ENCODE results near the gene GPR142. TPM values are rescaled to one million over a fixed set of nuclear protein-coding genes. Genes with fewer than 3 reads are reported as not detected.

GPR142 gene
- total RNA-seq, 2 donors from 2014 or later, result 0.15 TPM; not detected in 1

DNA sequence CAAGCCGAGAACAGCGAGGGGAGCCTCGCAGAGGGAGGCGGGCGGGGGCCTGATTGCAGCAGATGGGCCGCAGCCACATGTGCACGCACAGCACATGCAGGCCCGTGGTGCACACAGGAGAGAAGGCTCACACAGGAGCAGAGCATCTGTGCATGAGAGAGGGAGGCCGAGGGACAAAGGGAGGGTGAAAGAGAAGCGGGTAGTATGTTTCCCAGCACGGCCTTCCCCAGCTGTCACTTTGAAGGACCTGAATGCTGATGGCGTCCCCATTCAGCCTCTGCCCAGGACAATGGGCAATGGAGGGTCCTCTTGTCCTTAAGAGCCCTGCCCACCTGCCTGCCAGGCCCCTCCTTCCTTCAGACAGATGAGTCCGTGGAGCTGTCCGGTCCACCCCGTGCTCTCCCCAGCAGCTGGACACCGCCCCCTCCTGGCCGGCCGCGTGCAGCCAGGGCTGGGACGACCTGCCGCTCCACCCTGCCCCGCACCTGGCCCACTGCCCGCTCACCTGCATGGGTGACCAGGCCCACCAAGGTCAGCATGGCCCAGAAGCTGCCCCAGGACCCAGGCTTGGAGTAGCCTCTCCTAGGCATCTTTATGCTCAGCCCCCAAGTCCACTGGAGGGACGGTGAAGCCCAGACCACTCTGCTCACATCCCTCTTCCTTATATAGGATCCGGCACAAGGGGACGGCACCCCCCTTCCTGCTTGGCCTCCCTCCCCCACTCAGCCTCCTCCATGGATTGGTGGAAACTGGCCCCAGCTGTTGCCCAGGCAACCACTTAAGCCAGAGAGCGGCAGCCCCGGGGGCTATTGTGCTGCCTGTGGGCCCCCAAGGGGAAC is 5.9 kb upstream of the GPR142 start, which contains the start of gene BTBD17:
Gene BTBD17, minus strand, starts transcription at position 639 of the 839 bp plus-strand sequence. Its CDS starts 49 bp downstream, at position 590.
- intact Hi-C loops (cut with DNase I), result loop anchor here (2.0 to 5.0 kb wide), 3 partner anchors 59 to 151 kb away; partner anchors contain the start of gene TTYH2 (in 1 of the 2)
- DNase-seq (peak; percentile 66), ATAC-seq (peak; percentile 78 to 88)

DNA sequence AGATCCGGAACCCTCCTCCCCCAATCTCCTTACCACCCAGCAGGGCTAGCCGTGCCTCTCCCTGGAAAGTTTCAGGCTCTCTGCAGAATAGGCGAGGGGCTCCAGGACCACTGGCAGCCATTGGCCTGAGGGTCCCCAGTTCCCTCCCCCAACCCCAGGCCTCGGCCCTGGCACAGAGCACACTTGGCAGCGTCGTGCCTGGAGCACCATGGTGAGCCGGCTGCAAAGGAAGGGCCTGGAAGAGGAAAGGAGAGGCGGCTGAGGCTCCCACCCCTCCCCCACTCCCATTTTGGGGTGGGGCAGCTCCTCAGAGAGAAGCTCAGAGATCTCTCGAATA is 5.3 kb upstream of the GPR142 start:
- DNase-seq (no peak), ATAC-seq (no peak)
- intact Hi-C loops (cut with DNase I), result loop anchor here in 1 of 2 donors (5.0 kb wide), 2 partner anchors 60 to 150 kb away; partner anchors contain the start of gene TTYH2

DNA sequence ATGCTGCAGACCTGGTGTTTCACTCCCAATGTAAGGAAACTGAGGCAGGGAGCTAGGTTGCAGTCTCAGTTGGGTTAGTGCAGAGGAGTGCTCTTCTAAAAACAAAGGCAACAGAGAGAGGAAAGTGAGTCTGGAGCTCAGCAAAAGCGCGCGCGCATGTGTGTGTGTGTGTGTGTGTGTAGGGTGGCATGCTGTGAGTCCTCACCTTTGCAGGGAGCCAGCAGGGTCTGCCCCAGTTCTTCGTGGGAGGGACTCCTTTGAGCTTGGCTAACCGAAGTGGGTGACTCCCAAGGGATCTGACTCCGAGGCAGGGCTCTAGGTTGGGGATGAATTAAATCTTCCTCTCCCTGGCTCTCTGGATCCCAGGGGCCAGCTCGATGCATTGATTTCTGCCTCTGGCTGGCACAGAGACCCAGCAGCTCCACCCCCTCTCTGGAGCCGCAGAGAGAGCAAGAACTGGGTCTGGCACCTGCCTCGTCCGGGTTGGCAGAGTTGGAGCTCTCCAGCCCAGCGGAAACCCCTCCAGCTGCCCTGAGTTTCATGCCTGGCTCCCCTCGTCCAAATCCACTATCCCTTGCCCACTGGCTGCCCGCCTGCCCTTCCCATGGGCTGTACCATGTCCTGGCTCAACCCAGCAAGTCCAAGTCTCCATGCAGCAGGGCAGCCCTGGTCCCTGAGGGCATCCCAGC is 4.4 kb upstream of the GPR142 start:
- intact Hi-C loops (cut with DNase I), result loop anchor here in 1 of 2 donors (5.0 kb wide), 2 partner anchors 61 to 151 kb away; partner anchors contain the start of gene TTYH2
- ATAC-seq (peak in 1 of 2 donors; percentile 56), DNase-seq (no peak)

DNA sequence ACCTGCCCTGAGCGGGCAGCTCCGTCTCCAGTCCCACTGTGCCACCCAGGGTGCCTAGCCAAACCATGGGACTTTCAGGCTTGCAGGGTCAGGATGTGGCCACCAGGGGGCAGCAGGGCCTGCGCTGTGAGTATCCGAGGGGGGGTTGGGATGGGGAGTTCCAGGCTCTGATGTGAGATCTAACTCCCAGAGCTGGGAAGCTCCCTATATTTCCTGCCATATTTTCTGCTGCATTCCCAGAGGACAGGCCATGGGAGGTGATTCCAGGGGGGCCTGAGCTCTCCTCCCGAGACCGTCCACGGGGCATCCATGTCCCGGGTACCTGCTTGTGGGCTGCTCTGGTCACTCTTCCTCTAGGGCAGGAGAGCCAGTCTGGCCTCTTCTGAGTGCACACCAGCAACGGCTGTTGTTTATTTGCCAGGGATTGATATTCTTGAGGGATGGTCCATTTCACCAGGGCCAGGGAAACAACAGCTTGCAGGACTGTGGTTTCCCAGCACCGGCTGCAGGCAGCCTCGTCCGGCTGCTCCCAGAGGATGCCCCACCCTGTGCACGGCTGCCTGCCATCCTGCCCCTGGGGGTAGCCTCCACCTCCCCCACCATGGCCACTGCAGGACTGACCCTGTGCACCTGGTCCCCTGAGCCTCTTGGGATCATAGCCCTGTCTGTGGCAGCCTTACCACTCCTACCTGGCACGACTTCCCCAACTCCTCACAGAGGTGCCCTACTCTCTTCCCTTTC is 1.2 kb downstream of the GPR142 start:
- peak; percentile 61 to 78 for ATAC-seq
- peak; percentile 78 for DNase-seq
- intact Hi-C loops (cut with DNase I), result no loop called here

DNA sequence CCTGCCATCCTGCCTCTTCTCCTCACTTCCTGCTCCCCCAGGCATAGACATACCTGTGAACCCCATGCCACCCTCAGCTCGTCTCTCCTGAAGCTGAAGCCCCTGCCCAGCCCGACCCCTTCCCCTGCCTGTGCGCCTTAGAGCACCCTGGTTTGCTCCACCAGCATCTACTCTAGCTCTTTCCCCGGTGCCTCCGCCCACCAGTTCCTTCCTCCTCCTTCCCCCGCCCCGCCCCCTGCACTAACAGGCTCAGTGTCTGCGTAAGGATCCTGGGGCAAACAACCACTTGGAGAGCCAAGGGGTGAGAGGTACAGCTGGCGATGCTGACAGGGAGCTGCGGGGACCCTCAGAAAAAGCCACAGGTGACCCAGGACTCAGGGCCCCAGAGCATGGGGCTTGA is 1.9 kb downstream of the GPR142 start:
- intact Hi-C loops (cut with DNase I), result no loop called here
- peak in 1 of 2 donors; percentile 35 for ATAC-seq
- peak; percentile 62 for DNase-seq

DNA sequence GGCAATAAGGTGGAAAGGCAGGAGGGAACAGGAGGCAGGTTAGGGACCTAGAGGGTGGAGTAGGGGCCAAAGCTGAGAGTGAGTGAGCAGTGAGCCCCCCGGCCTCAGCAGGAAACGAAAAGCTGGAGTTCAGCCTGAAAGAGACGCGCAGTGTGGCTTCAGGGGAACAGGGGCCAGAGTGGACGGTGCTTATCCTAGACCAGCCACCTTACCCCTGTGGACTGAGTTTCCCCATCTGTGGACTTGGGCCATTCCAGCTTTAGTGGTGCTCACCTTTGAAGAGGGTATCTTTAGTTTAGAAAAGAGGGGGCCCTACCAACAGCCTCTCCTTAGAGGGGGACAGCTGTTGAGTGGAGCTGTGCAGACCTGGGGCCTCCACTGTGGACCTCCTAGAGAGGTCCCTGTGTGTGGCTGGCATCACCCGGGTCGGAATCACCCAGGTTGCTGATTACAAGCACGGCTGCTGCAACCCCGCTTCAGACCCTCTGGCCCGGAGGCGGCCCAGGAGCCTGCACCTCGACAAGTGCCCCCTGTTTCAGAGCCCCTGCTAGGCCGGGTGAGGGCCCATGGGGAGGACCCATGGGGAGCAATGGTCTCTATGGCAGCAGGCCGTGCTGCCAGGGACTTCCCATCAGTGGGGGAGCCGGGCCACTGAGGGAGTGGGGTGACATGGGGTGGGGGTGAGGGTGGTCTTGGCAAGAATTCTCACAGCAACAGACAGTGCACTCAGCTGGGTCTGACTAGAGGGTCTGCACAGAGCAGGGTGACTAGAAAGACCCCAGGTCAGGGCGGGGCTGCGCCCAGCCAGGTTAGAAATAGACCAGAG is 2.6 kb downstream of the GPR142 start:
- DNase-seq (no peak), ATAC-seq (no peak)
- intact Hi-C loops (cut with DNase I), result no loop called here

DNA sequence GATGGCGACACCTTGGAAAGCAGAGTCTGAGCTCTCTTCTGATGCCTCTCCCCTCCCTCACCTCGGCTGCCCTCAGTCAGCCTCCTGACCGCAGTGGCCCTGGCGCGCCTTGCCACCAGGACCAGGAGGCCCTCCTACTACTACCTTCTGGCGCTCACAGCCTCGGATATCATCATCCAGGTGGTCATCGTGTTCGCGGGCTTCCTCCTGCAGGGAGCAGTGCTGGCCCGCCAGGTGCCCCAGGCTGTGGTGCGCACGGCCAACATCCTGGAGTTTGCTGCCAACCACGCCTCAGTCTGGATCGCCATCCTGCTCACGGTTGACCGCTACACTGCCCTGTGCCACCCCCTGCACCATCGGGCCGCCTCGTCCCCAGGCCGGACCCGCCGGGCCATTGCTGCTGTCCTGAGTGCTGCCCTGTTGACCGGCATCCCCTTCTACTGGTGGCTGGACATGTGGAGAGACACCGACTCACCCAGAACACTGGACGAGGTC is 4.4 kb downstream of the GPR142 start:
- no peak for DNase-seq
- ATAC-seq, result no peak
- intact Hi-C loops (cut with DNase I), result no loop called here

DNA sequence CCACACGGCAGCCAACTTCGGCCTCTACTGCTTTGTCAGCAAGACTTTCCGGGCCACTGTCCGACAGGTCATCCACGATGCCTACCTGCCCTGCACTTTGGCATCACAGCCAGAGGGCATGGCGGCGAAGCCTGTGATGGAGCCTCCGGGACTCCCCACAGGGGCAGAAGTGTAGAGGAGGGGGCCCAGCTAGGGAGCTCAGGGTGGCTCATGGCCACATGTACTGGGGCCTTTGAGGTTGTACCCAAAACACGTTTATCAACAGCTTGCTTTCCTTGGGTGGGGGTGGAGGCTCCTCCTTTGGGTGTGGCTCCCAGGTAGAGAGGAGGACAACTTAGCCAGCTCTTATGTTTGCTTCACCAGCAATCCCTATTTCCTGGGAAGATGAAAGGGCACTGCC is 5.1 kb downstream of the GPR142 start:
- DNase-seq (no peak), ATAC-seq (no peak)
- intact Hi-C loops (cut with DNase I), result no loop called here

DNA sequence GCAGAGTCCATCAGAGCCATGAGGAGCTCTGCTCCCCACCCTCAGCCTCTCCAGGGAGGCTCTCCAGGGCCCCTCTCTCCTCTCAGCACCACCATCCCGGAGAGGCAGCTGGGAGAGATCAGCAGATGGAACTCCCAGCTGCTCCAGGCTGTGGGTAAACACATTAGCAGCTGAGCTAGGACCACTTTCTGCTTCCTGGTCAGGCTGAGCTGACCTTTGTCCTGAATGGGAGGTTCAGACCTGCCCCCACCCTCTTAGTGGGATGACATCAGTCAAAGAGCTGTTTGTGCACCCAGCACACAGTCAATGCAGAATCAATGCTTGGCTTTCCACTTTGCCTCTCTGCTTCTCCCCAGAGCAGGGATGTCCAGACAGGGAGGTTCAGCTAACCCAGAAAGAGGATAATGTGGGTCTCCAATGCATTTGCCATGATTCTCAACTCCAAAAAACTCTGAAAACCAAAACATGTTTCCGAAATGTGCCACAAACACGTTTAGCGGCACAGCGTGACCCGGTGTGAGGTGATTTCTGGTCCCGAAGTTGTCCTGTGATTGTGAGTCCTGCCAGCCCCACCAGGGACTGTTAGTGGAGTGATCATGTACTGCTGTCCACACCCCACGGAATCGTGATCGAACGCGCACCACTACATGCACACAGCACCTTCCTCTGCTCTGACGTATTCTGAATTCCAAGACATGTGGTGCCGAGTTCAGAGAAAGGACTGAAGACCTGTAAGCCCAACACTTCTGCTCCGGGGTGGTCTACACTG is 6.7 kb downstream of the GPR142 start:
- ATAC-seq (peak in 1 of 2 donors; percentile 23), DNase-seq (no peak)
- intact Hi-C loops (cut with DNase I), result no loop called here

DNA sequence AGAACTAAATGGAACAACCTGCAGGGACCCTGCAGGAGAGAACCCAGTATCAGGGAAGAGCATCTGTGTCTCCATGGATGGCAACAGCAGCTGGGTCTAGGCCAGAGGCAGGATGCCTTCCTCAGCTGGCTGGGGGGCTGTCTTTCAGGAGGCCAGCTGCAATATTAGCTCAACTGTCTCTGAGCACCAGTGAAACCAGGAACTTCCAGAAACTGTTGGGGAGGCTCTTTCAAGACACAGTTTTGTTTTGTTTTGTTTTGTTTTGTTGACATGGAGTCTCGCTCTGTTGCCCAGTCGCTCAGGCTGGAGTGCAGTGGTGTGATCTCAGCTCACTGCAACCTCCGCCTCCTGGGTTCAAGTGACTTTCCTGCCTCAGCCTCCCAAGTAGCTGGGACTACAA is 7.6 kb downstream of the GPR142 start:
- intact Hi-C loops (cut with DNase I), result no loop called here
- no peak for DNase-seq
- ATAC-seq, result no peak

DNA sequence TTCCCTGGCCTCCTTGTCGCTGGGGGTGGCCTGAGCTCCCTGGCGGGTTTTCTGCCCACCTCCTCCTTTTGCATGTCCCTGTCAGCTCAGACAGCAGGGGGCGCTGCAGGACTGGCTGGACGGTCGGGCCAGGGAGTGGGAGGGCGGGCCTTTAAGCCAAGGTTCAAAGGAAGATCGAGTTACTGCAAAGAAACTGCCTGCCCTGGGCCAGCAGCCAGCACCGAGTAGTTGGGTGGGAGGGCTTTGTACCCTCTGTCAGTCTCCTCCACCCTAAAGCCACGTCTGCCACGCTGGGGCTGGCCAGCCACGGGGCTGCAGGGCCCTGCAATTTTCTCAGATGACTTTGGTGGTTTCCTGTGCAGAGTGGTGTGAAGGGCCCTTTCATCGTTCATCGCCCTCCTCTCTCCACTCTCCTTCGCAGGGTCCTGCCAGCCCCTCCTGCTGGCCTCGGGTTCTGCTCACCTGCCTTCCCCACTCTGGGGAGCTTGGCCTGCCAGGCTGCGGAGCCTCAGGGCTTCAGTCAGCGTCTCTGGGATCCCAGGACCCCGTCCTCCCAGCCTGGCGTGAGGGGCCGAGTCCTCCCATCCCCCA is 12.3 kb downstream of the GPR142 start:
- intact Hi-C loops (cut with DNase I), result loop anchor here (1.0 kb wide), 1 partner anchor 78 kb away; no protein-coding TSS in a partner anchor
- peak; percentile 95 for DNase-seq
- peak; percentile 95 to 96 for ATAC-seq

DNA sequence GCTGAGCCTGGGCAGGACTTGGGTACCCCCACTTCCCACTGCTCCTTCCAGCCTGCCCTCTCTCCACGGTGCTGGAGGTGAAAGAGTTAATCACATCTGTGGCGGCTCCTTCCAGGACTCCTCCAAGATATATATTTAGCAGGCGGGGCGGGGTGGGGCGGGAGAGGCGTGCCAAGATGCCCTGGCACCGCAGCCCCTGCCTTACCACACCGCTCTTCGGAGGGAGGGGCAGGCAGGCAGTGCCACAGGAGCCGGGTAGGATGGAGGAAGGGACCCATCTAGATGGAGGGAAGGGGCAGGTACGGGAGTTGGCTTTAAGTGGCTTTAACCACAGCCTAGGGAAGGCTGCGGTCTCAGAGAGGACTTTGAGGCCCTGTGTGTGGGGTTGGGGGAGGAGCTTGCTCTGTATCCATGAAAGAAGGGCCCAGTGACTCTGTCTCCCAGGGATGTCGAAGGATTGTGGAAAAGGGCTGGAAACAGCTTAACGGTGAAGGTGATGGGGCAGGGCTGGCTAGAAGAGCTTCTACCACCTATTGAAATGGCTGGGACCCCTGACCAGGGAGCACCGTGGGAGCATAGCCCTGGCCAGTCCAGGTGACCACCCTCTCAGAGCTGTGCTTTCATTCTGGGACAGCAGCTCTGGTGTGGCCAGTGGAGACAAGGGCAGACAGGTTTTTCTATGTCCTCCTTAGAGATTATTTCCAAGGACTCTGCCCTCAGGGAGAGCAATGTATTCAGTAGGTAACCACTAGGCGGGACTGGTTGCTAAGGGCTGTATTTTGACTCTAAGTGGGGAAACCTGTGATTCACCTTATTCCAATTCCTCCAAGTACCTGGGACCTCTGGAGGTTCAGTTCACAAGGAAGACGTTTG is 13.0 kb downstream of the GPR142 start:
- intact Hi-C loops (cut with DNase I), result no loop called here
- ATAC-seq (peak; percentile 58 to 81), DNase-seq (no peak)

DNA sequence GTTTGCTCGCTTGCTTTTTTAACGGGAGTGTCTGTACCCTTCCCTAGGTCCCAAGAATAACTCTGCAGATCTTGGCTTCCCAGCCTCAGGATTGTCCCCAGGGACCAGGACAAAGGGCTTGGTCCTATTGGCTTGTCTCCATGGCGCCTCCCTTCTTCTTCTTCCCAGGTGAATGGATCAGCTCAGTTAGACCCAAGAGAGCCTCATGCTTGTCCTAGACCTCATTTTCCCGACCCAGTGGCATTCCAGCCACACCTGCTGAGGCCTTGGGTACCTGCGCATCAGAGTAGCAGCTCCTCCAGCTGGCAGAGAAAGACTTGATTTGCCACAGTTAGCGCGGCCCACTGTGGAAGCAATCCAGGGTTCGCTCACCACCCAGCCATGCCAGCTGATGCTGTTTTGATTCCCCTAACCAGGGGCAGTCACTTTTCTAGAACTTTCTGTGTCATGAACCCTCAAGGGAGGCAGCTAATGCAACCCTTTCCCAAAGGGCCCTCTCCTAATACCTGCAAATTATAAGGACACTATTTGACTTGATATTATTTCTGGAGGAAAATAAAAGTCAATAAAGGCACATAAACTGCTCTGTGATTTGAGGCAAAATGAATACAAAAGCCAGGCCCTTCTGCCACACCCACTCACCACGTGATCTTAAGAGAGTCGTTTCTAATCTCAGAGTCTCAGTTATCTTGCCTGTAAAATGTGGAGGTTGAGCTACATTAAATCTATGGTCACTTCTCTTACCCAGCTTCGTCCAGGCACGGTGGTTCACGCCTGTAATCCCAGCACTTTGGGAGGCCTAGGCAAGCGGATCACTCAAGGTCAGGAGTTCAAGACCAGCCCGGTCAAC is 13.9 kb downstream of the GPR142 start:
- intact Hi-C loops (cut with DNase I), result no loop called here
- no peak for ATAC-seq
- no peak for DNase-seq

DNA sequence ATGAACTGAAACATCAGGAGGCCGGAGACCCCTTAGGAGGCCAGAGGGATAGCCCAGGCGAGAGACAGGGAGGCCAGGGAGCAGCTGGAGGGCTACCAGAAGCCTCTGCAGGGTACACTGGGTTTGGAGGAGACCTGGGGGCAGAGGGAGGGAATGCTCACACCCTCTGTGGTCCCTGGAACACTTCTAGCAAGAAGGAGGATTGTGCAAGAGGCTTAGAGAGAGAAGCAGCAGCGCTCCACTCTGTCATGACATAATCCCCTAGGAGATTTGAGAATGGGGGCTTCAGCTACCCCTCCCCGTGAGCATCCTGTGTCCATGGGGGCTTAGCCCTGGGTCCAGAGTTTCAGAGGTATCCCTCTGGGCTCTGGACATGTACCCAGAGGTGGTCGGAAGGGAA is 15.8 kb downstream of the GPR142 start:
- DNase-seq (no peak), ATAC-seq (no peak)
- intact Hi-C loops (cut with DNase I), result no loop called here

DNA sequence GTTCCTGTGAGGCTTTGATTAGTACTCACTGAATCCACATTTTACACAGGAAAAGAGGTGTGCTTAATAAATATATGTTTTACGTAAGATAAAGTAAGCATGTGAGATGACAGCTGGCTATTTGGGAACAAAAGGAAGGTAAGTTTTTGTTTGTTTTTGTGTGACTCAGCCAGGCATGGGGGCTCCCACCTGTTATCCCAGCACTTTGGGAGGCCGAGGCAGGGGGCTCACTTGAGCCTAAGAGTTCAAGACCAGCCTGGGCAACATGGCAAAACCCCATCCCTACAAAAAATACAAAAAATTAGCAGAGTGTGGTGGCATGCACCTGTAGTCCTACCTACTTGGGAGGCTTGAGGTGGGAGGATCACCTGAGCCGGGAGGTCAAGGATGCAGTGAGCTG is 17.9 kb downstream of the GPR142 start:
- DNase-seq (no peak), ATAC-seq (no peak)
- intact Hi-C loops (cut with DNase I), result loop anchor here in 1 of 2 donors (5.0 kb wide), 1 partner anchor 42 kb away; no protein-coding TSS in a partner anchor
